B cell (primary cell): Measurements from ENCODE around the gene KBTBD12. TPM values are rescaled to one million over a fixed set of nuclear protein-coding genes. Genes with fewer than 3 reads are reported as not detected.
"Not testable (repeated sequence)": the region's sequence is repeated elsewhere in the genome, so short reads cannot be mapped to it uniquely, and the experiment has no call there.

ENCODE experiments used
- ATAC-seq: fragments of 200-7000 bp; cut with Tn5 transposase; one replicate; pipeline ENCODE4 v1.10.0; 2021; ENCODE audit warnings: low read depth, mild to moderate bottlenecking, moderate number of reproducible peaks, moderate library complexity
- CTCF ChIA-PET: fragments of 350-600 bp; sonication (Branson Sonifier 250); formaldehyde crosslinking; loops from one replicate; lab custom pipeline; 2021; ENCODE audit warnings: antibody characterized with exemption, inconsistent platforms; lab: Charles Lee
- POLR2A ChIA-PET: fragments of 350-600 bp; sonication (Branson Sonifier 250); formaldehyde crosslinking; loops from one replicate; lab custom pipeline; 2021; ENCODE audit warnings: antibody characterized with exemption; lab: Charles Lee
- DNase-seq: peaks from one replicate; pipeline ENCODE4 v3.0.0; 2013
- H2AFZ ChIP-seq: 2 replicates; pipeline ENCODE4 v1.6.1; 2012; ENCODE audit warnings: mild to moderate bottlenecking, low read depth, low read length; ENCODE audit not compliant: insufficient read depth, poor library complexity, severe bottlenecking
- H3K27ac ChIP-seq, 2 donors: 1 replicate in 1 of 2; 2 replicates in 1 of 2; pipeline ENCODE4 v1.5.1; 2012 to 2013; ENCODE audit warnings: low read length in 2 of 2, mild to moderate bottlenecking in 2 of 2, moderate library complexity in 1 of 2
- H3K27me3 ChIP-seq, 4 experiments: fragments of 200-600 bp in 1 of 4; sonication (generic) in 1 of 4; replicated peaks in 1 of 4; 1 replicate in 2 of 4; 2 replicates in 2 of 4; pipeline versions ENCODE4 v1.6.1 to v1.7.0; 2013 to 2016; ENCODE audit warnings: low read length in 3 of 4, mild to moderate bottlenecking in 2 of 4, mixed read lengths in 1 of 4, moderate library complexity in 1 of 4; ENCODE audit not compliant: insufficient read depth in 4 of 4, control insufficient read depth in 3 of 4; ENCODE audit errors: control extremely low read depth in 1 of 4
- H3K36me3 ChIP-seq, 2 experiments: replicated peaks in 1 of 2; 1 replicate in 1 of 2; 2 replicates in 1 of 2; pipeline versions ENCODE4 v1.6.1 to v1.7.1; 2013; ENCODE audit warnings: low read length in 1 of 2; ENCODE audit not compliant: insufficient read depth in 2 of 2, control insufficient read depth in 1 of 2; ENCODE audit errors: control extremely low read depth in 1 of 2, extremely low read depth in 1 of 2
- H3K4me1 ChIP-seq, 2 donors: fragments of 200-600 bp in 1 of 2; sonication (generic) in 1 of 2; 1 replicate in 1 of 2; 2 replicates in 1 of 2; pipeline versions ENCODE4 v1.5.1 to v1.6.1; 2013 to 2017; ENCODE audit warnings: low read length in 2 of 2; ENCODE audit not compliant: control insufficient read depth in 2 of 2, insufficient read depth in 2 of 2
- H3K4me2 ChIP-seq: replicated peaks from 2 replicates; pipeline ENCODE3; 2012; ENCODE audit warnings: mild to moderate bottlenecking, low read depth, low read length; ENCODE audit not compliant: poor library complexity, severe bottlenecking
- H3K4me3 ChIP-seq, 5 experiments: fragments of 200-600 bp in 1 of 5; sonication (generic) in 1 of 5; 1 replicate in 3 of 5; 2 replicates in 2 of 5; pipeline versions ENCODE4 v1.5.1 to v1.7.0; 2011 to 2016; ENCODE audit warnings: low read length in 4 of 5, mild to moderate bottlenecking in 4 of 5, low read depth in 2 of 5, control low read depth in 1 of 5, moderate library complexity in 1 of 5; ENCODE audit not compliant: insufficient read depth in 1 of 5; ENCODE audit errors: control extremely low read depth in 1 of 5, extremely low read depth in 1 of 5
- H3K79me2 ChIP-seq: fragments of 200-600 bp; sonication (generic); one replicate; pipeline ENCODE4 v1.6.0; 2016; ENCODE audit warnings: low read length; ENCODE audit not compliant: control insufficient read depth, insufficient read depth
- H3K9ac ChIP-seq: fragments of 200-600 bp; sonication (generic); 2 replicates; pipeline ENCODE4 v1.6.1; 2017; ENCODE audit warnings: mild to moderate bottlenecking, low read length, moderate library complexity
- H3K9me3 ChIP-seq, 3 donors: one replicate each; pipeline versions ENCODE4 v1.6.1 to v1.7.1; 2013; ENCODE audit warnings: low read length in 2 of 3; ENCODE audit not compliant: control insufficient read depth in 2 of 3, insufficient read depth in 1 of 3; ENCODE audit errors: control extremely low read depth in 1 of 3
- H4K20me1 ChIP-seq: 2 replicates; pipeline ENCODE4 v1.6.0; 2012; ENCODE audit warnings: mild to moderate bottlenecking, low read length; ENCODE audit not compliant: insufficient read depth, control insufficient read depth, poor library complexity, severe bottlenecking
- H3K27ac Mint-ChIP-seq: one replicate; pipeline ENCODE4 v1.8.0; 2021; ENCODE audit warnings: mixed read lengths
- H3K27me3 Mint-ChIP-seq: one replicate; pipeline ENCODE4 v1.8.0; 2021; ENCODE audit warnings: mixed read lengths
- H3K4me1 Mint-ChIP-seq: one replicate; pipeline ENCODE4 v1.8.0; 2021; ENCODE audit warnings: mixed read lengths
- H3K4me3 Mint-ChIP-seq: one replicate; pipeline ENCODE4 v1.8.0; 2021; ENCODE audit warnings: mixed read lengths
- H3K9me3 Mint-ChIP-seq: one replicate; pipeline ENCODE4 v1.8.0; 2022; ENCODE audit warnings: mixed read lengths; ENCODE audit not compliant: insufficient read depth
- CTCF ChIP-seq: fragments of 200-600 bp; IDR thresholded peaks from one replicate; pipeline ENCODE4 v1.8.0; 2022; ENCODE audit warnings: antibody characterized with exemption, mild to moderate bottlenecking
- EZH2 ChIP-seq: IDR thresholded peaks from 2 replicates; pipeline ENCODE4 v1.6.1; 2012; ENCODE audit warnings: borderline replicate concordance, low read depth, mild to moderate bottlenecking, moderate library complexity, low read length; ENCODE audit not compliant: insufficient read depth, poor library complexity, severe bottlenecking
- WGBS: methylation state at CpG from one replicate; pipeline ENCODE4 v1.1.5; 2013; ENCODE audit warnings: missing lambda C conversion rate; ENCODE audit not compliant: insufficient coverage; 5-methylcytosine and 5-hydroxymethylcytosine counted together
- intact Hi-C: fragments of 100-400 bp; cut with micrococcal nuclease; formaldehyde crosslinking; loops from one replicate; pipeline ENCODE4 v1.10.0; 2022
- polyA plus RNA-seq: library from polyadenylated mRNA; depleted of rRNA; stranded (reverse); fragments of >200 nt; gene quantifications from 2 replicates; pipeline ENCODE4 v1.2.3, GENCODE V29; 2012
- total RNA-seq, 2 donors: library from RNA; stranded (reverse); fragments of 120-200 nt in 1 of 2; gene quantifications; 1 replicate in 1 of 2; 2 replicates in 1 of 2; pipeline versions ENCODE4 v1.2.3 to v1.2.4, GENCODE V29; 2013 to 2022

KBTBD12 gene
- total and polyA plus RNA-seq, 2 donors (not counting 1 experiment from before 2014, with no cell fraction given) = 0.22 TPM; not detected in 1

- Histone ChIP-seq H3K27me3 (peaks cover 0 to 9% (median 0%) of the 10 kb centered on the region in 4 experiments), H3K27ac (no peak overlapping the region), H4K20me1 (no peaks in the 10 kb centered on the region), H3K4me3 (no peak overlapping the region), H3K4me2 (no peak overlapping the region), H2AFZ (no peak overlapping the region), H3K9me3 (peaks cover 0 to 12% (median 3%) of the 10 kb centered on the region in 3 donors), H3K4me1 (no peaks in the 10 kb centered on the region), H3K9ac (no peak overlapping the region), H3K79me2 (no peaks in the 10 kb centered on the region), H3K36me3 (no peaks in the 10 kb centered on the region)
- Mint-ChIP-seq H3K4me1 (peaks cover 6% of the 10 kb centered on the region), H3K9me3 (peaks cover 5% of the 10 kb centered on the region), H3K27ac (no peak overlapping the region), H3K27me3 (peaks cover 16% of the 10 kb centered on the region), H3K4me3 (no peak overlapping the region)
- intact Hi-C loops = no loop called here
- no peak for TF ChIP-seq EZH2
- TF ChIP-seq CTCF = no peak
- CTCF ChIA-PET = no interaction called here
- no peak for ATAC-seq
- DNase-seq = no peak
- WGBS = 100% methylated on average over 1 of the region's 3 CpGs
- POLR2A ChIA-PET = no interaction called here
Measured at GRCh38 chr3:127905556-127905955, 9.5 kb upstream of the KBTBD12 start.

- peaks cover 23% of the 10 kb centered on the region for H3K27me3 Mint-ChIP-seq
- intact Hi-C loops, H3K27ac ChIP-seq, ATAC-seq, H3K4me3 Mint-ChIP-seq, POLR2A ChIA-PET, H2AFZ ChIP-seq, H3K27ac Mint-ChIP-seq, H3K9me3 Mint-ChIP-seq, H3K4me3 ChIP-seq, H3K9ac ChIP-seq, H4K20me1 ChIP-seq, H3K36me3 ChIP-seq, H3K4me1 ChIP-seq, H3K4me2 ChIP-seq, DNase-seq, CTCF ChIA-PET, H3K79me2 ChIP-seq, H3K4me1 Mint-ChIP-seq: not testable (repeated sequence)
- 100% methylated on average over 2 of the region's 3 CpGs for WGBS
- Histone ChIP-seq H3K27me3 (peaks cover 0 to 15% (median 0%) of the 10 kb centered on the region in 4 experiments), H3K9me3 (peaks cover 0 to 12% (median 3%) of the 10 kb centered on the region in 3 donors)
Measured at GRCh38 chr3:127906653-127907052, 8.4 kb upstream of the KBTBD12 start.
